GM19438 (cell line): ENCODE data around the gene PSG7.
"Not testable (repeated sequence)": the region's sequence is repeated elsewhere in the genome, so short reads cannot be mapped to it uniquely, and the experiment has no call there.

Source experiments
- ATAC-seq: cut with Tn5 transposase; IDR thresholded peaks from one replicate; pipeline ENCODE4 v1.9.1; 2021; ENCODE audit warnings: low read depth; ENCODE audit not compliant: unreplicated experiment

The PSG7 gene

DNA sequence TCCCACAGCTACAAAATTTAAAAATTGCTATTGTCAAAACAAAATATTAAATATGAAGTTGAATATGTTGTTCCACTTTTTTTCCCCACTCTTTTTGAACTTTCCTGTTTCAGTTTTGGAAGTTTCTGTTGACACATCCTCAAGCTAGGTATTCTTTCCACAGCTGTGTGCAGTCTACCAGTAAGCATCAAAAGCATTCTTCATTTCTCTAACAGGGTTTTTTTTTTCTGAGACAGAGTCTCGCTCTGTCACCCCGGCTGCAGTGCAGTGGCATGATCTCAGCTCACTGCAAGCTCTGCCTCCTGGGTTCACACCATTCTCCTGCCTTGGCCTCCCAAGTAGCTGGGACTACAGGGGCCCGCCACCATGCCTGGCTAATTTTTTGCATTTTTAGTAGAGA lies 62.9 kb downstream of the PSG7 start:
- ATAC-seq = not testable (repeated sequence)
